Activated CD4-positive, alpha-beta T cell treated with anti-CD3 and anti-CD28 coated beads for 24 hours (primary cell): Measurements from ENCODE around the gene HAO2.
"Not testable (repeated sequence)": the region's sequence is repeated elsewhere in the genome, so short reads cannot be mapped to it uniquely, and the experiment has no call there.

Experiments used
- DNase-seq, 2 donors: peaks; one replicate each; pipeline ENCODE4 v3.0.0-alpha.2; 2020; ENCODE audit warnings: low read depth in 2 of 2

The HAO2 gene

GRCh38 chr1:119368554-119368953 is at the start of gene HAO2:
Gene HAO2 (plus strand): TSS chr1:119368785. CDS start chr1:119381086, 12,301 bp downstream.
- no peak for DNase-seq

DNA sequence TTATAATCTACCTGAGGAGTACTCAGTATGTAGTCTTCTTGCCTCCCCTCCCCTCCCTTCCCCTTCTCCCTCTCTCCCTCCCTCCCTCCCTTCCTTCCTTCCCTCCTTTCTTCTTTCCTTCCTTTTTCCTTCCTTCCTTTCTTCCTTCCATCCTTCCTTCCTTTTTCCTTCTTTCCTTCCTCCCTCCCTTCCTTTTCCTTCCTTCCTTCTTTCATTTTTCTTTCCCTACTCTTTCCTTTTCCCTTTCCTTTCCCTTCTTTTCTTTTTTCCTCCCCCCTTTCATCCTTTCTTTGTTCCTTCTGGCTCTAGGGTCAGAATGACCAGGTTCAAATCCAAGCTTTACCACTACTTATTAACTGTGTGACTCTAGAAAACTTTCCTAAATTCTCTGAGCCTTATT is 48.5 kb upstream of the HAO2 start:
- DNase-seq = no peak

- DNase-seq = no peak
Measured at GRCh38 chr1:119321666-119322419, 46.7 kb upstream of the HAO2 start.

DNA sequence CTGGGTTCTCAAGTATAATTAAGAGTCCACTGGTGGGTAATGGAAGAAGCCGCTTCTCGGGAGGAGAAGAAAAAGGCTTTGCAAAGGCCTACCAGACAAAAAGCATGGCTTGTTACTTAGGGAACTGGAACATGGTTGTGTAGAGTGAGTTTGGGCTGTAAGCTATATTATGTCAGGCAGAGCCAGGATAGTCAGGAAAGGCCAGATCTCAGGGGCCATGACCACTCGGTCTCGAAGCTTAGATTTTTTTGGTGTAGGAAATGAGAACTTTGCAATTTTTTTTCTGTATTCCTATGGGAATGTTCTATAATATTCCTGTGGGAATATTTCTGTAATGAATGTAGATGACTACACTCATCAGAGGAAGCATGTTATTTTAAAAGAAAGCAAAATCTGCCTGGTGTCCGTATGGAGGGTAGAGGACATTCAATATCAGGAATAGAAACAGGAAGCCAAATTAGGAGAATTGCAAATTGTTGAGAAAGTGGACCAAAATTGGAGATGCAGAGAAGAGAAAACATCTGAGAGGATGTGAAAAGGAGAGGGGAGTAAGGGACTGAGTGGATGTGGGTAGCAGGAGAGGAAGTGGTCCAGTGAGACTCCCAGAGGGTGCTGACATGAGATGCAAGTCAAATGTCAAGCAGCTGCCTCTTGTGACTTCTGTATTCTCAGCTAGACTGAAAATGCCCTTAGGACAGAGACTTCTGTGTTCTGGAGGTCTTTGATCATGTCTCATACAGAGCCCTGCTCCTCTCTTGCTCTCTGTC is 45.2 kb upstream of the HAO2 start:
- DNase-seq = no peak

DNA sequence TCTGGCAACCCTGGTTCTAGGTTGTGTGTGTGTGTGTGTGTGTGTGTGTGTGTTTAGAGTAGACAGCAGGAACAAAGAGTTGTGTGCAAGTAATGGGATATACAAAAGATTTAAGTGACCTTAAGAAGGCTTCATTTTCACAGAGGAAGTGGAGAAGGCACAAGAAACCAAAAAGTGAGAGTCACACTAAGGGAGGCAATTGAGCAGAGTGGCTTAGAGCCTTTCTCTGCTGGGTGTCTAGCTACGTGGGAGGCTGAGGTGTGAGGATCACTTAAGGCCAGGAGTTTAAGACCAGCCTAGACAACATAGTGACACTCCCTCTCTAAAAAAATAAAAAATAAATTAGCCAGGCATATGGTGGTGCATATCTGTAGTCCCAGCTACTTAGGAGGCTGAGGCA is 44.4 kb upstream of the HAO2 start:
- DNase-seq = no peak

- no peak for DNase-seq
Measured at GRCh38 chr1:119326251-119326650, 42.3 kb upstream of the HAO2 start.

GRCh38 chr1:119327094-119327449 is 41.5 kb upstream of the HAO2 start:
- no peak for DNase-seq

DNA sequence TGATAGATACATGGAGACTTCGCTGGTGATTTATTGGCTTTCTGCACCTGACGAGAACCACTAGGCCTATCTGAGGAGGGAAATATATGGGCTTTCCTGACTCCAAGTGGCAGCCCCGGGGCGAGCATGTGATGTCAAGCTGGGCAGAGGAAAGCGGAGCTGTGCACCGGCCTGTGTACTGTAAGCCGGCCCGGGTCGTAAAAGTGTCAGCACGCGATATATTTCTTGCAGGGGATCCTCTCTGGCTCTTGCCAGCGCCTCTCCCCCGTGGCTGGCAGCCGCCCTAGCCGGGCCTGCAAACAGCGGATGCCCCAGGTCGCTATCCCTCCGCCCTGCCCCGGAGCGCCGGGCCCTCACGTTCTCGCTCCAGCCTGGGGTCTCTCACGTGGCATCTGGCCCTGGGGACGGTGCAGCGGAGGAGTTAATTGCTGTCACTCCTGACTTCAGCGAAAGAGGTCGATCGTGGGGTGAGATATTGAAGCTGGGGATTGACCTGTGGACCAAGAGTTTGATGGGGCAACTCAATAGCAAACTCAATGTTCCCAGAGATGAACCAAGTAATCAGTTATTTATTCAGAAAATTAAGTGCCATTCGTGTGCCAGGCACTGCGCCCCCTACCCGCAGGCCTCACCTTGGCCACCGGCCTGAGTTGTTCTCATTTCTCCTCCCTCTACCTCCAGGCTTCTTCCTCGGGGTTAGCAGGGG is 41.0 kb upstream of the HAO2 start:
- peak in 1 of 2 donors; percentile 12 for DNase-seq

DNA sequence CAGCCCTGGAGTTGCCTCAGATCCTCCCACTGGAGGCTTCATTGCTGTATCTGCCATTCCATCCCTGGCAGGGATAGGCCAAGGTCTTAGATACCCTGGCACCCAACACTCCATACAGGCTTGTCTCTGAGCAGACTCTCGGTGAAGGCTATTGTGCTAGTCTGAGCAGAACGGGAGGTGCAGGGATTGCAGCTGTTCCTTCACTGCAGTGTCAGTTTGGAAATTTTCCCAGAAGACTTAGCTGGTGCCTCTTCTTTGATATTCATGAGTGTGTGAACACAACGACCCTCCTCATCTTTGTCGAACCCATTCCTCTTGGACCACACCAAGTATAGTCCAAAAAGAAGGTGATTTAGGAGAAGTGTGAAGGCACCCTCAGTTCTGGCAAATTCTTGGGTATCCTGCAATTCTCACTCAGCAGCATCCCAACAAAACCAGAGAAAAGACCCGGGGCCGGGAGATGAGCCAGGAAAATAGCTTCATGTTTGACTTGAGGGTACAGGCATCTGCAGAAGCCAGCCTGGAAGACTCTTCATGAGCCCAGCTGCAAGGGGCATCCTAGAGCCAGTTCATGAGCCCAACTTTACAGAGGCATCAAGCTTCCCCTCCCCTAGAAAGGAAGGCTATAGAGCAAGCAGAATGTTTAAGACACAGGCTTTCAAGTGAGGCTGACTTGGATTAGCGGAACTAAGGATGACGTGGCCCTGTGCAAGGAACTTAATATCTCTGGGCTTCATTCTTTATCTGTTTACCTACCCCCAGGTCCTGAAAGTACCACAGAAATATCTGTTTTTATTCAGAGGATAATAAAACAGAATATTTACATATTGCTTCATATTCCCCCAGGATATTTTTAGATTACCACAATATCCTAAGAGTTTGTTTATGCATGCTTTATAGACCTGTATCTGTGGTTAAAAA is 38.8 kb upstream of the HAO2 start:
- no peak for DNase-seq

- DNase-seq = no peak
Measured at GRCh38 chr1:119330466-119331189, 38.0 kb upstream of the HAO2 start.

DNA sequence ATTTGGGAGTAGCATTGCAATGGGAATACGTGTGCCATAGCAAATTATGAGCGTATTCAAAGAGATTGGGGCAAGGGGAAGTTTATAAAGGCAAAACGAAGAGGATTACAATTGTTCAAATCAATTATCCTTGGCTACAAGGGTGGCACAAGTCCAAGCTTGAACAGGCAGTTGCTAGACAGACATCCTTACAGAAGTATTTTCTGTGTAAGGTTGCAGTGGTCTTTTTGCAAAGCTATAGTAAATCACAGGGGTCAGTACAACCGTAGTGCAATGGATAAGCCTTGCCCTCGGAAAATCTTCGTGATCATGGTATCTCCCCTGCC is 37.4 kb upstream of the HAO2 start:
- DNase-seq = no peak

- DNase-seq = no peak
Measured at GRCh38 chr1:119331915-119332314, 36.7 kb upstream of the HAO2 start.

DNA sequence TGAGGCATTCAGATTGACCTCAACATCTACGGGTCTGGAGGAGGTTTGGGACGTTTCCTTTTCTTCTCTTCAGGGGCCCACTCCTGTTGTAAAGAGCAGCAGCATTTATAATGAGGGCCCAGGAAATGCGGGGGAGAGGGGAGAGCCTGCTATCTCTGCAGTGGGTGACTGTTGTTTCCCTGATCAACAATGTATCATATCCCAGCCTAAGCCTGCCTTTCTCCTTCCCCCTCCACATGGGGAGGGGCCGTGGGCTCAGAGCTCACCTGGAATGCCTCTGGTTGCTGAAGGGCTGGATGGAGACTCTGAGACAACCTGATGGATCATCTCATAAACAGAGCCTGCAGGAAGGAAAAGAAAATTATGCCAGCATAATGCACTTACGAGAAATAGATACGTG is 36.0 kb upstream of the HAO2 start:
- DNase-seq = no peak

DNA sequence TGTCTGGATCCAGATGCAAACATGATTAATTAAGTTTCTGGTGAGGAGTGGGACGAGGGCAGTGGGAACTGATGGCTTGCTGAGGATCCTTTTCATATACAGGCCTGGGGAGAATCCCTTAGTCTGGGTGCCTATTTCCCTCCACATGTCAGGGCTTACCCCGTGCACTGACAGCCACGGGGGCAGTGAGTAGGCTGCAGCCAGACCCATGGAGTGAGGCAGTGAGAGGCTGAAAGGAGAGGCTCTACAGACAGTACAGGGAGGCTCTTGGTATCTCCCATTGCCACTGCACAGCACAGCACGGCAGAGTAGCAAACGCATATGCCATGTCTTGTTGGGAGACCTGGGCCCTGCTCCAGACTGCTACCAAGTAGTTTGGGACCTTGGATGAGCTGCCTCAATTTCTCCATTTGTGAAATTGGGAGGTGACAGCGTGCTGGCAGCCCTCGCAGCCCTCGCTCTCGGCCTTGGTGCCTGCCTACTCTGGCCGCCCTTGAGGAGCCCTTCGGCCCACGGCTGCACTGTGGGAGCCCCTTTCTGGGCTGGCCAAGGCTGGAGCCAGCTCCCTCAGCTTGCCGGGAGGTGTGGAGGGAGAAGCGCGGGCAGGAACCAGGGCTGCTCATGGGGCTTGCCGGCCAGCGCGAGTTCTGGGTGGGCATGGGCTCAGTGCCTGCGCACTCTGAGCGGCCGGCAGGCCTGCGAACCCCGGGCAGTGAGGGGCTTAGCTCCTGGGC is 35.3 kb upstream of the HAO2 start:
- no peak for DNase-seq

GRCh38 chr1:119333897-119334250 is 34.7 kb upstream of the HAO2 start:
- DNase-seq = not testable (repeated sequence)

DNA sequence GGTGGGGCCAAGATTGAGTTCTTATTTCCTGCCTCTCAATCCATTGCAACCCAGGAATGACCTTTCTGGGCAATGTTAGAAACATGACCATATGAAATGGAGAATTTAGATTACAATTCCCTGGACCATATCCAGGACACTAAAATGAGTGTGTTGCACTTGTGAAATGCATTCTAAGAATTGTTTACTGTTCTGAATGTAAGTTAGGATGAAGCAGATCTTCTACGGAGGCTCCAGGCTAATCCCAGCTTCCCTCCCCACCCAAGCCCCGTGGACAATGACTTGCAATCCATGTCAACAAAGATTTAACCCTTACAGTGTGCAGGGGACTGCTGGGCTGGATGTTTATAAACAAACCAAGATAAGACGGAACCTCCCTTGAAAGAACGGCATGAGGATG is 31.7 kb upstream of the HAO2 start:
- no peak for DNase-seq

DNA sequence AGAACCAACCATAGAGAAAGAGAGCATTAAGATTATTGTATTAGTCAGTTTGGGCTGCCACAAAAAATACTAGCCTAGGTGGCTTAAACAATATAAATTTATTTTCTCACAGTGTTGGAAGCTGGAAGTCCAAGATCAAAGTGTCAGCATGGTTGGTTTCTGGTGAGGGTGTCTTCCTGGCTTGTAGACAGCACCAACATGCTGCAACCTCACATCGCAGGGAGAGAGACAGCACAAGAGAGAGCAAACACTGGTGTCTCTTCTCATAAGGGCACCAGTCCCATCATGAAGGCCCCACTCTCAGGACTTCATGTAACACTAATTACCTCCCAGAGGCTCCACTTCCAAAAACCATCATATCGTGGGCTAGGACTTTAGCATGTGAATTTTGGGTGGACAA is 30.6 kb upstream of the HAO2 start:
- no peak for DNase-seq

DNA sequence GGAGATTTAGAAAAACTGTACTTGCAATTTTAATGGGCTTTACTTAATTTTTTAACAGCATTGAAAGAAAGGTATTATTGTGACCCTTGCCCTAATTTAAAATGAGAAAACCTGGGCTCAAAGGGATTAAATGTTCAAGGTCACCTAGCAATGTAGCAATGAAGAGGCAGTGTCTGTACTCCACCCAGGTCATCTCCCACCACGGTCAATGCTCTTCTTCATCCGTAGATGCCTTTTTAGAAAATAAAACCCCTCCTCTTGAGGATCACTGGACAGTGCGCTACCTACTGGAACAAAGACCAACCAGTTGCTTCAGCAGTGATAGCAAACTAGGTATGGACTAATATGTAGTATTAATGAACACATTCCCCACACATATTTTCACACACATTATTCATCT is 29.8 kb upstream of the HAO2 start:
- DNase-seq = no peak

DNA sequence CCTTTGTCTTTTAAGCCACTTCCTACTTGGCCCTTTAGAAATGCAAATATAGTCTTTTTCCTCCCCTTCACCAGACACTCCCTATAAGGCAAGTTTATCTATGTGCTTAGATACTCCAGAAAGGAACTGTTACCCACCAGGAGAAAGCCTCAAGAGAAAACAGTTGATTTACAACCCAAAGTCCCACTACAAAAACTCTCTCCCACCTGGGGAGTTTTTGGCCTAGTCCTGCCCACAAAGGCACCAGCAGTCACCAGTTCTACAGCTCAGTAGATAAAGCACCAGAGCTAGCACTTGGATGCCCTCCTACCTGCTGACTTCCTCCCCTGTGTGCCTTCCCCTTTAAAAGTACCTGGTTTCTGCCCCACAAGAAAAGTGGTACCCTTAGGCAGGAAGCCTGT is 27.7 kb upstream of the HAO2 start:
- no peak for DNase-seq

- DNase-seq = no peak
Measured at GRCh38 chr1:119341372-119341947, 27.1 kb upstream of the HAO2 start.
